GM19238 (cell line): Measurements from ENCODE around the gene ASIC3.
"Not testable (repeated sequence)": the region's sequence is repeated elsewhere in the genome, so short reads cannot be mapped to it uniquely, and the experiment has no call there.

ENCODE experiments used
- DNase-seq: peaks from one replicate; pipeline ENCODE4 v3.0.0; 2011; ENCODE audit warnings: low spot score; ENCODE audit not compliant: insufficient read length

ASIC3 gene

DNA sequence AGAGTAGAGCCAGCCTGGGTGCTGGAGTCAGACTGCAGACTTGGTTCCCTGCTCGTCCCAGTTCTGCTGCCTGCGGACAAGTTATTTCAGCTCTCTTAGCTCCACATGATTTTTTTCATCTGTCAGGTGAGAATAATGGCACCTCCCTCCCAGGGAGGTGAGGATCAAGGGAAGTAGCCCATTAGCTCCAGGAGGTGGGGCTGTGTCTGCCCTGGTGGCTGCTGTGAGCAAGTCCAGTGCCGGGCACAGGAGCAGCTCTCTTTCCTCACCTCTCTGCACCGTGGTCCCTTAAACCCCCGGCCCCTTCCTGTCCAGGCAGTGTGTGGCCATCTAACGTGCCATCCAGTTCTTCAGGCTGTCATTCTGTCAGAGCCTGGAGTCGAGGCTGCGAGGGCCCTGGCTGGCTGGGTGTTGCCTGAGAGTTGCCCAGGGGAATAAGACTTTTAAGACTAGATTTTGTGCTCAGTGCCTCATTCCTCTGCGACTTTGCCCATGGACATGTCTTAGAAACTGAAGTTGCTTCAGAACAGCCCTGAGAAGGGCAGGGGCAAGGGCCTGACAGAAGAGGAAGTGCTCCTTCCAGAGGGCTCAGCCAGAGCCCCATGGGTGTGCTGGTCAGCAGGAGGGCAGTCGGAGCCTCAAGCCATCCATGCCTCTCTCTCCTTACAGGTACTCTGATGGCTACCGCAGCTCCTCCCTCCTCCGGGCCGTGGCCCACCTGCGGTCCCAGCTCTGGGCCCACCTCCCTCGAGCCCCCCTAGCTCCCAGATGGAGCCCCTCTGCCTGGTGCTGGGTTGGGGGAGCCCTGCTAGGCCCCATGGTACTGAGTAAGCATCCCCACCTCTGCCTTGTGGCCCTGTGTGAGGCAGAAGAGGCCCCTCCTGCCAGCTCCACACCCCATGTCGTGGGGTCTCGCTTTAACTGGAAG is 15.1 kb upstream of the ASIC3 start:
- DNase-seq, result no peak

DNA sequence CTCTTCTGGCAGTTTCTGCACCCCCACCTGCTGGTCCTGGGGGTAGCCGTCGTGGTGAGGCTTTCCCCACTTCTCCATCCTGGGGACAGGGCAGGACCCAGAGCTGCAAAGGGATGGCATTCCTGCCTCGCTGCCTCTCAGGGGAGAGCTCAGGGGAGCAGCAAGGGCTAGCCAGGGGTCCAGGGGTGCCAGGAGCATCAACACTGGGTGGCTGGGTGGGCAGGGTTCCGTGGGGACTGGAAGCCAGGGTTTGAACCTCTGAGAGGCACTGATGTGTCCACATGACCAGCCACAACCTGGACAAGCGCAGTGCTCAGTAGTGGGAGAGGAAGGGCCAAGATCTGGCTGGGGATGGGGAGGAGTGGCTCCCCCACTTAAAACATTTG is 14.5 kb upstream of the ASIC3 start:
- no peak for DNase-seq

GRCh38 chr7:151034312-151035025 is 13.9 kb upstream of the ASIC3 start:
- DNase-seq, result no peak

DNA sequence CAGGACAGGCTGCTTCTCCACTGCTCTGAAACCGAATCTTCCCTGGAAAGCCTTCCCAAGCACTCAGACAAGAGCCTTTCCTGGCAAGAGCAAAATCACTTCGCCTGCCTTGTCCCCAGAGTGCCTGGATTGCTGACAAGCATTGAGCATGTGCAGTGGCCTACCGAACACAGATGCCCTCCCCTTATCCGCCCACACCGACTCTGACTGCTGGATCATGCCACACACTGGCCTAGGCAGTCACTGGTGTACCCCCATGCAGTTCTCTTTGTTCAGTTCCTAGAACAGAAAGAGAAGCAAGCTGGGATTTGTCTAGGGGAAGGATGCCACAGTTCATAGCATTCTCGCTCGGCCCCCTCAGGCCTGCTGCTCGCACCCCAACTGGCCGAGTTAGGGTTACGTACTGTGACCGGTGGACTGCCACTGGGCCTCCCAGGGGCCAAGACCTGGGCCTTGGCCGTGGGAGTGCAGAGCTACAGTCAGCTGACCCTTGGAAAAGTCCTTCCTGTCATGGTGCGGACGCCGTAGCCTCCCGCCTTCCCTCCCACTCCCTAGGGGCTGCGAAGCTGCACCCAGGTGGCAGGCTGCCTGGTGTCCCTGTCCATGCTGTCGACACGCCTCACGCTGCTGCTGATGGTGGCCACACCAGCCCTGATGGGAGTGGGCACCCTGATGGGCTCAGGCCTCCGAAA is 13.2 kb upstream of the ASIC3 start:
- no peak for DNase-seq

DNA sequence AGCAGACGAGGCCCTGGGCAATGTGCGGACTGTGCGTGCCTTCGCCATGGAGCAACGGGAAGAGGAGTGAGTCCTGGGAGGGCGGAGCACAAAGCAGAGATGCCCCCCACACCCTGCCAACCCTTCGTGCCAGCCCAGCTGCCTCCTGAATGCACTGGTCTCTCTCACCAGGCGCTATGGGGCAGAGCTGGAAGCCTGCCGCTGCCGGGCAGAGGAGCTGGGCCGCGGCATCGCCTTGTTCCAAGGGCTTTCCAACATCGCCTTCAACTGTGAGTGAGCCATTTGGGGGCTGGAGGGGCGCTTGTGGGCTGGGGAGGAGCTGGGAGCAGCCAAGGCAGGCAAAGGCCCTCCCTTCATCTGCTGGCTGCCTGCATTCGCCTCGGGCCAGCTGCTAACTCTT is 12.4 kb upstream of the ASIC3 start:
- DNase-seq, result no peak

DNA sequence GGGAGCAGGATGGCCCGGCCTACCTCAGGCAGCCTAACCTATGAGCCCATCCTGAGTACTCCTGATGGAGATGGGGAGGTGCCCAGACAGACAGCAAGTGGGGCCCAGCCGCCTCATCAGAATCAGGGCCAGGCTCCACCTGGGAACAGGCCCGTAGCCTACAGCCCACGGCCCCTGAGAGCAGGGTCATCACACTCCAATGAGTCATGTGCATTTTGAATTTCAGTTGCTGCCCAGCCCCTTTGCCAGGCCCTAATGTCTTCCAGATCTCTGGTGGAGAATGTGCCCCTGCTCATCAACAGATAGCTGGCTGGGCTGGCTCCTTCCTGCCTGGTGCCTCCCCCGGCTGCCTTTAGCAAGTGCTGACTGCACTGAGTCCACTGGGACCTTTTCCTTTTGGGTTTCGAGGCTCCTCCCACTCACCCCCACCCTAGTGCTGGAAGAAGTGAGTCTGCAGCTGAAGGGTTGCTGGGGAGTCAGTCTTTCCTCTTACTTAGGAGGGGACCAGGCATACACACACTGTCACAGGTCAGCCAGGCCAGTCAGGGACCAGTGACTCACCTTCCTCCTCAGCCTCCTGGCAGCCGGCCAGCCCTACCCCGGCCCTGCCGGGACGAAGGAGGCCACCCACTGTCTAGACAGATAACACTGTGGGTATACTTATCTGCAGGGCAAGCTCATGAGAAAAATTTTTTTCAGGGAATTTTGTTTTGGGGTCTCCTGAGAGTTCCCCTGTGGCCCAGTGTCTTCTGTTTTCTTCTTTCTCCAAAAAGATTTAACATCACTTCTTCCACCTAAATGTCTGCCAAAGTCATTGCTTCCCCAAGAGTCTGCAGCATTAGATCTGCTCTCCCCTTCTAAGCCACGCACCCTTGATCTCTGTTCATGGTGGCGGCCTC is 9.1 kb upstream of the ASIC3 start:
- DNase-seq, result no peak

DNA sequence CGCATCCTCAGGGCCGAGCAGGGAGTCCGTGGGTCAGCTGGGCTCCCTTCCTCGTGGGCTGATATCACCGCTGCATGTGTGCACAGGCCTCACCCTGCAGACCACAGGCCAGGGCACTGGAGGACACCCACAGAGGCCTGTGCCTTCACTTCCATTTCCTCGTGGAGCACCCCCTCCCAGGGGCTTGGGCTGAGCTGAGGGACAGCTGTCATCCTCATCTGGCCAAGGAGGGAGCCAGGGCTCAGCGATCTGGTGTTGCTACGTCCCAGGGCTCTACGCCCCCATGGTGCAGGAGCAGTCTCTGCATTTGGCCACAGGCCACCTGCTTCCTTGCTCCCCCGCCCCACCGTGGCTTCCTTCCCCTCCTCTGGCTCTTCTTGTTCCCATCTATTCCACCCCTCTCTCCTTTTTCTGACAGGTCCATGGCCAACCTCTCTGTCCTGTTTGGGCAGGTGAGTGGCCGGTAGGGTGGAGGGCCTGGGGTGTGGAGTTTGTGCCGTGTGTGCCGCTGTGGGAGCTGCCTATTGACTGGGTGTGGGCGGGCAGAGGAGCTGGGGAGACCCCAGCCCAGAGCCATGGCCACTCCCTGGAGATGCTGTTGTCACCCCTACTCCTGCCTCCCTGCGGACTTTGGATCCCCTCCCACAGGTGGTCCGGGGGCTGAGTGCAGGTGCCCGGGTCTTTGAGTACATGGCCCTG is 8.3 kb upstream of the ASIC3 start:
- no peak for DNase-seq

- DNase-seq, result no peak
These were observed 7.5 kb upstream of the ASIC3 start for GRCh38 chr7:151040616-151041375.

DNA sequence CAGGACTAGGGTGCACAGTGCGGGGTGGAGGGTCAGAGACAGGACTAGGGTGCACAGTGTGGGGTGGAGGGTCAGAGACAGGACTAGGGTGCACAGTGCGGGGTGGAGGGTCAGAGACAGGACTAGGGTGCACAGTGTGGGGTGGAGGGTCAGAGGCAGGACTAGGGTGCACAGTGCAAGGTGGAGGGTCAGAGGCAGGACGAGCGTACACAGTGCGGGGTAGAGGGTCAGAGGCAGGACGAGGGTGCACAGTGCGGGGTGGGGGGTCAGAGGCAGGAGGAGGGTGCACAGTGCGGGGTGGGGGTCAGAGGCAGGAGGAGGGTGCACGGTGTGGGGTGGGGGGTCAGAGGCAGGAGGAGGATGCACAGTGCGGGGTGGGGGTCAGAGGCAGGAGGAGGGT is 4.9 kb upstream of the ASIC3 start:
- DNase-seq, result not testable (repeated sequence)

DNA sequence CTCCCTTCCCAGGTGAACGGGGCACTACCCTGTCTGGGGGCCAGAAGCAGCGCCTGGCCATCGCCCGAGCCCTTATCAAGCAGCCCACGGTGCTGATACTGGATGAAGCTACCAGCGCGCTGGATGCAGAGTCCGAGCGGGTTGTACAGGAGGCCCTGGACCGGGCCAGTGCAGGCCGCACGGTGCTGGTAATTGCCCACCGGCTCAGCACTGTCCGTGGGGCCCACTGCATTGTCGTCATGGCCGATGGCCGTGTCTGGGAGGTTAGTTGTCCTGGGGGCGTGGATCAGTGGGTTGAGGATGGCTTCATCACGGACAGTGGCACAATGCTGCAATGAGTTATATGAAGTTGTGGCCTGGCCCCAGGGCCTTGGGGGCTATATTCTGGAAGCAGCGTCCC is 4.4 kb upstream of the ASIC3 start:
- DNase-seq, result no peak

DNA sequence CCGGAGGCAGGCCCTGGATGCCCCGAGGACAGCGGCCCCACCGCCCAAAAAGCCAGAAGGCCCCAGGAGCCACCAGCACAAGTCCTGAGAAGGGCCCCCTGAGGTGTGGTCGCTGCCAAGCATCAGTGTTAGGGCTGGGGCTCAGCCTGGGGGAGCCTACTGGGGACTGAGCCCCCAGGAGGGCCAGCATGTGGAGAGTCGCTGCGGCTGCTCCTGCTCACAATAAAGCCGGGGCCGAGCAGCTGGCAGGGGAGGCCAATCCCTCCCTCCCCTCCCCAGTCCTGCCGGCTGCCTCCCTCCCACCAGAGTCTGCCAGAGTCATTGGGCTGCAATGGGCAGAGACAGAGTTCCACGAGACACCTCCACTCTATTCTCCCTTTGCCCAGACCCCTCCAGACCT is 3.1 kb upstream of the ASIC3 start:
- no peak for DNase-seq

DNA sequence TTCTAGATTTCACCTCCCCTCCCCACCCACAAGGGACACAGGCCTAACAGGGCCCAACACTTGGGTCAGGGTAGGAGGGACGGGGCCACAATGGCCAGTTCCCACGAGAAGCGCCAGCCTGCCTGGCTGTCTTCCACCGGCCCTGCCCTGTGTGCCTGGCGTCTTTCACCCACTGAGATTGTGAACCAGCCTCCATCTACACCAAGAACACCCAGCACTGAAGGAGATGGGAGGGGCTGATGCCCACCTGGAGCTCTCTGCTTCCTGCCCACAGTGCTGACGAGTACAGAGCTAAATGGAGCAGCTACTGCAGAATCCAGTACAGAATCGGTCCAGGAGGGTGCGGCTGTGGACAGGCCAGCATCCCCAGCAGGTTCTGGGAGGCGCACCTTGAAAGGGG is 2.4 kb upstream of the ASIC3 start:
- no peak for DNase-seq

- DNase-seq, result no peak
These were observed 1.4 kb upstream of the ASIC3 start for GRCh38 chr7:151046603-151047573.

GRCh38 chr7:151048911-151049463 is 656 bp downstream of the ASIC3 start:
- no peak for DNase-seq

GRCh38 chr7:151051108-151051507 is 2.8 kb downstream of the ASIC3 start:
- no peak for DNase-seq

GRCh38 chr7:151053096-151053495 is 4.8 kb downstream of the ASIC3 start:
- no peak for DNase-seq

DNA sequence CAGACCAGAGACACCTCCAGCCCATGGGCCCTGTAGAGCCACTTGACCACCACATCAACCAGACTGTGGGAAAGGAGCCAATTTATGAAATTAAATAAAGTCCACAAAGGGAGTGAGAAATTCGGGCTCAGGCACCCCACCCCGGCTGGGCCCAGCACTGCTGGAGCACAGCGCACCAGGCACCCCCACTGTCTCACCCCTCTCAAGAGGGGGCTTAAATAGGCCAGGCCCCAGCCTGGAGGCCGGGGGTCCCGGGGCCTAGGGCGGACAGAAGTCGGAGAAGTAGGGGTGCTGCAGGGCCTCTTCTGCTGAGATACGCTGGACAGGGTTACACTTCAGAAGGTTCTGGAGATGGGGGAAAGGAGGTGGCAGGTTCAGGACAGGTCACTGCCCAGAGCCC is 5.4 kb downstream of the ASIC3 start:
- no peak for DNase-seq

DNA sequence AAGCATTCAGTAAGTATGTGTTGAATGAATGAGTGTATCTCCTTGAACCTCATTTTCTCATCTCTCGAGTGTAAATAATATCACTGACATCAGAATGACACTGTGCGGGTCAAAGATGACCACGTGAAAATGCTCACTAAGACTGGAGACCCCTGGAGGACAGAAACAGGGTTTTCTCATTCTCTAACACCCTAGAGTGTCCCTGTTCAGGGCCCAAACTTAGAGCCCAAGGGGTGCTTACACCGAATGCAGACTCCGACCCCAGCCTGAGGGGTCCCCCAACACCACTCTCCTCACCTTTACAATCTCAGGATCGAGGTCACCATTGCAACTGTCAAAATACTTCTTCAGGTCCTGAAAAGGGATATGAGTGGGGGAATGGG is 7.9 kb downstream of the ASIC3 start:
- no peak for DNase-seq
